SK-N-SH (cell line): ENCODE measurements around the gene PARP14. TPM values are rescaled to one million over a fixed set of nuclear protein-coding genes. Genes with fewer than 3 reads are reported as not detected.

Source experiments
- CTCF ChIA-PET: fragments of 300-600, 350-600 bp; formaldehyde crosslinking; extraction: SDS; loops from one replicate; lab custom pipeline; 2021; lab: Yijun Ruan, JAX
- POLR2A ChIA-PET: fragments of 350-600 bp; sonication (Branson Sonifier 250); formaldehyde crosslinking; extraction: SDS; loops from one replicate; lab custom pipeline; 2020; ENCODE audit warnings: antibody characterized with exemption, inconsistent platforms; lab: Yijun Ruan, JAX
- DNase-seq: peaks from one replicate; pipeline ENCODE4 v3.0.0; 2012
- H2AFZ ChIP-seq: fragments of 200-600 bp; sonication (generic); 2 replicates; pipeline ENCODE4 v1.8.1; 2016; ENCODE audit warnings: antibody characterized with exemption, mild to moderate bottlenecking, low read depth
- H3F3A ChIP-seq: fragments of 200-600 bp; sonication (generic); replicated peaks from 2 replicates; pipeline ENCODE3; 2016; ENCODE audit warnings: antibody characterized with exemption, mild to moderate bottlenecking; ENCODE audit not compliant: insufficient read depth
- H3K27ac ChIP-seq, 2 experiments: fragments of 200-500 bp in 1 of 2; fragments of 200-600 bp in 1 of 2; sonication (Bioruptor generic) in 1 of 2; sonication (generic), shearing (Covaris generic) in 1 of 2; 2 replicates each; pipeline versions ENCODE4 v1.5.1 to v1.6.1; 2014 to 2016; ENCODE audit warnings: low read depth in 2 of 2, inconsistent platforms in 1 of 2, low read length in 1 of 2, mild to moderate bottlenecking in 1 of 2, mixed read lengths in 1 of 2
- H3K27me3 ChIP-seq: fragments of 200-600 bp; sonication (generic), shearing (Covaris generic); 2 replicates; pipeline ENCODE4 v1.6.1; 2016; ENCODE audit warnings: mixed run types; ENCODE audit not compliant: insufficient read depth
- H3K36me3 ChIP-seq, 2 experiments: fragments of 200-500 bp in 1 of 2; fragments of 200-600 bp in 1 of 2; sonication (Bioruptor generic) in 1 of 2; sonication (generic) in 1 of 2; replicated peaks in 1 of 2; 2 replicates each; pipeline versions ENCODE3 to v1.5.1; 2014 to 2016; ENCODE audit warnings: low read length in 1 of 2, mild to moderate bottlenecking in 1 of 2; ENCODE audit not compliant: insufficient read depth in 2 of 2, control insufficient read depth in 1 of 2
- H3K4me1 ChIP-seq, 2 experiments: fragments of 200-500 bp in 1 of 2; fragments of 200-600 bp in 1 of 2; sonication (Bioruptor generic) in 1 of 2; sonication (generic), shearing (Covaris generic) in 1 of 2; 2 replicates each; pipeline versions ENCODE4 v1.5.1 to v1.6.1; 2014 to 2016; ENCODE audit warnings: low read depth in 1 of 2, low read length in 1 of 2, mixed run types in 1 of 2; ENCODE audit not compliant: insufficient read depth in 2 of 2, control insufficient read depth in 1 of 2
- H3K4me2 ChIP-seq: fragments of 200-600 bp; sonication (generic), shearing (Covaris generic); 2 replicates; pipeline ENCODE4 v1.6.1; 2017; ENCODE audit warnings: mixed run types
- H3K4me3 ChIP-seq, 2 experiments: fragments of 200-500 bp in 1 of 2; fragments of 200-600 bp in 1 of 2; sonication (Bioruptor generic) in 1 of 2; sonication (generic), shearing (Covaris generic) in 1 of 2; 2 replicates each; pipeline versions ENCODE4 v1.5.1 to v1.8.1; 2014 to 2016; ENCODE audit warnings: low read depth in 2 of 2, inconsistent platforms in 1 of 2, low read length in 1 of 2, mild to moderate bottlenecking in 1 of 2, mixed read lengths in 1 of 2, moderate library complexity in 1 of 2
- H3K79me2 ChIP-seq: fragments of 200-600 bp; sonication (generic); 2 replicates; pipeline ENCODE4 v1.8.1; 2017; ENCODE audit warnings: mild to moderate bottlenecking; ENCODE audit not compliant: insufficient read depth
- H3K9ac ChIP-seq: fragments of 200-600 bp; sonication (generic); 2 replicates; pipeline ENCODE4 v1.6.1; 2017; ENCODE audit warnings: mixed run types
- H3K9me2 ChIP-seq: fragments of 200-600 bp; sonication (generic); 2 replicates; pipeline ENCODE4 v1.6.1; 2017; ENCODE audit warnings: mixed run types
- H3K9me3 ChIP-seq: fragments of 200-600 bp; sonication (generic); 2 replicates; pipeline ENCODE4 v1.6.1; 2017; ENCODE audit warnings: mixed run types, mild to moderate bottlenecking, moderate library complexity
- H4K20me1 ChIP-seq: fragments of 200-600 bp; sonication (generic); 2 replicates; pipeline ENCODE4 v1.6.1; 2017; ENCODE audit warnings: mild to moderate bottlenecking, mixed run types; ENCODE audit not compliant: insufficient read depth
- ELF1 ChIP-seq: IDR thresholded peaks from 2 replicates; pipeline ENCODE4 v1.4.0; 2012
- JUND ChIP-seq: IDR thresholded peaks from 2 replicates; pipeline ENCODE4 v1.4.0; 2012
- POLR2AphosphoS5 ChIP-seq: IDR thresholded peaks from 2 replicates; pipeline ENCODE4 v1.6.1; 2012; ENCODE audit warnings: low read depth, low read length
- RCOR1 ChIP-seq: fragments of 150-350 bp; IDR thresholded peaks from 2 replicates; pipeline ENCODE4 v1.6.1; 2017; ENCODE audit warnings: antibody characterized with exemption, low read length
- RXRA ChIP-seq: IDR thresholded peaks from 2 replicates; pipeline ENCODE4 v1.4.0; 2012; ENCODE audit warnings: low read depth, mild to moderate bottlenecking, borderline replicate concordance
- SIN3A ChIP-seq: IDR thresholded peaks from 2 replicates; pipeline ENCODE4 v1.6.1; 2012; ENCODE audit warnings: low read depth, mild to moderate bottlenecking, low read length, moderate library complexity, borderline replicate concordance
- SMC3 ChIP-seq: IDR thresholded peaks from 2 replicates; pipeline ENCODE4 v1.6.1; 2012; ENCODE audit warnings: low read depth, low read length, improper control_type of control experiment
- TCF12 ChIP-seq: IDR thresholded peaks from 2 replicates; pipeline ENCODE4 v1.4.0; 2012
- TEAD4 ChIP-seq: IDR thresholded peaks from 2 replicates; pipeline ENCODE4 v1.4.0; 2012; ENCODE audit warnings: mild to moderate bottlenecking, borderline replicate concordance; ENCODE audit not compliant: insufficient read depth
- USF2 ChIP-seq: fragments of 150-350 bp; IDR thresholded peaks from 2 replicates; pipeline ENCODE4 v1.6.1; 2017; ENCODE audit warnings: antibody characterized with exemption, low read length, low read depth, borderline replicate concordance
- YY1 ChIP-seq: IDR thresholded peaks from 2 replicates; pipeline ENCODE4 v1.4.0; 2012; ENCODE audit warnings: low read depth, mild to moderate bottlenecking
- WGBS: methylation state at CpG from one replicate; pipeline ENCODE4 v1.1.6; 2017; ENCODE audit warnings: low lambda C conversion rate; 5-methylcytosine and 5-hydroxymethylcytosine counted together
- polyA plus RNA-seq, 3 experiments: library from polyadenylated mRNA; depleted of rRNA; stranded (reverse); fragments of >200 nt; gene quantifications; 2 replicates each; pipeline ENCODE4 v1.2.3, GENCODE V29; 2012
- TF ChIP-seq, protein P1 (sequence below): IDR thresholded peaks from 2 replicates; pipeline ENCODE4 v1.4.0; 2012; ENCODE audit warnings: low read depth, borderline replicate concordance
- TF ChIP-seq, protein P2 (sequence below): IDR thresholded peaks from 2 replicates; pipeline ENCODE4 v1.6.1; 2012; ENCODE audit warnings: mild to moderate bottlenecking, low read depth, low read length, moderate library complexity
- TF ChIP-seq, protein P3 (sequence below): IDR thresholded peaks from 2 replicates; pipeline ENCODE4; 2012
- TF ChIP-seq, protein P4 (sequence below): fragments of 200-600 bp; sonication (generic); IDR thresholded peaks from 2 replicates; pipeline ENCODE4 v1.6.1; 2017; ENCODE audit warnings: antibody characterized with exemption, mild to moderate bottlenecking, moderate library complexity

PARP14 gene
- polyA plus RNA-seq, 1 of the 3 experiments (the other 2 are of a cell fraction) = 9.2 TPM

DNA sequence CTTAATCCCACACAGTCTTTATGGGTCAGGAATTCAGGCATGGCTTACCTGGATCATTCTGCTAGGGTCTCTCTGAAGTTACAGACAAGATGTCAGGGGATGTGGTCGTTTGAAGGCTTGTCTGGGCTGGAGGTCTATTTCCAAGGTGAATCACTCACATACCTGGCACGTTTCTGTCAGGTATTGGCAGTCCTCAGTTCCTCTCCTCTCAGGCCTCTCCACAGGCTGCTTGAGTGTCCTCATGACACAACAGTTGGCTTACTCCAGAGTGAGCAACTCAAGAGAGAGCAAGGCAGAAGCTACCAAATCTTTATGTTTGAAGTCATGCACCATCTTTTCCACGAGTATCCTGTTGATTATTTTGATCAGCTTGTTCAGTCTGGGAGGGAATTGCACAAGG lies 43.9 kb upstream of the PARP14 start:
- no peak overlapping the region for H2AFZ ChIP-seq
- H3F3A ChIP-seq = no peaks in the 10 kb centered on the region
- no peaks in the 10 kb centered on the region for H3K9me2 ChIP-seq
- WGBS = 13% methylated on average over 3 of the region's 3 CpGs
- H3K4me1 ChIP-seq = no peaks in the 10 kb centered on the region
- H3K27ac ChIP-seq = no peak overlapping the region
- H3K4me2 ChIP-seq = no peak overlapping the region
- no peak for TF ChIP-seq JUND
- no peak for TF ChIP-seq SMC3
- TF ChIP-seq TEAD4 = no peak
- TF ChIP-seq TCF12 = no peak
- TF ChIP-seq USF2 = no peak
- no peak for TF ChIP-seq ELF1
- TF ChIP-seq RXRA = no peak
- TF ChIP-seq, protein P1, sequence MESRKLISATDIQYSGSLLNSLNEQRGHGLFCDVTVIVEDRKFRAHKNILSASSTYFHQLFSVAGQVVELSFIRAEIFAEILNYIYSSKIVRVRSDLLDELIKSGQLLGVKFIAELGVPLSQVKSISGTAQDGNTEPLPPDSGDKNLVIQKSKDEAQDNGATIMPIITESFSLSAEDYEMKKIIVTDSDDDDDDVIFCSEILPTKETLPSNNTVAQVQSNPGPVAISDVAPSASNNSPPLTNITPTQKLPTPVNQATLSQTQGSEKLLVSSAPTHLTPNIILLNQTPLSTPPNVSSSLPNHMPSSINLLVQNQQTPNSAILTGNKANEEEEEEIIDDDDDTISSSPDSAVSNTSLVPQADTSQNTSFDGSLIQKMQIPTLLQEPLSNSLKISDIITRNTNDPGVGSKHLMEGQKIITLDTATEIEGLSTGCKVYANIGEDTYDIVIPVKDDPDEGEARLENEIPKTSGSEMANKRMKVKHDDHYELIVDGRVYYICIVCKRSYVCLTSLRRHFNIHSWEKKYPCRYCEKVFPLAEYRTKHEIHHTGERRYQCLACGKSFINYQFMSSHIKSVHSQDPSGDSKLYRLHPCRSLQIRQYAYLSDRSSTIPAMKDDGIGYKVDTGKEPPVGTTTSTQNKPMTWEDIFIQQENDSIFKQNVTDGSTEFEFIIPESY = no peak
- TF ChIP-seq SIN3A = no peak
- no peak for TF ChIP-seq YY1
- TF ChIP-seq, protein P2, sequence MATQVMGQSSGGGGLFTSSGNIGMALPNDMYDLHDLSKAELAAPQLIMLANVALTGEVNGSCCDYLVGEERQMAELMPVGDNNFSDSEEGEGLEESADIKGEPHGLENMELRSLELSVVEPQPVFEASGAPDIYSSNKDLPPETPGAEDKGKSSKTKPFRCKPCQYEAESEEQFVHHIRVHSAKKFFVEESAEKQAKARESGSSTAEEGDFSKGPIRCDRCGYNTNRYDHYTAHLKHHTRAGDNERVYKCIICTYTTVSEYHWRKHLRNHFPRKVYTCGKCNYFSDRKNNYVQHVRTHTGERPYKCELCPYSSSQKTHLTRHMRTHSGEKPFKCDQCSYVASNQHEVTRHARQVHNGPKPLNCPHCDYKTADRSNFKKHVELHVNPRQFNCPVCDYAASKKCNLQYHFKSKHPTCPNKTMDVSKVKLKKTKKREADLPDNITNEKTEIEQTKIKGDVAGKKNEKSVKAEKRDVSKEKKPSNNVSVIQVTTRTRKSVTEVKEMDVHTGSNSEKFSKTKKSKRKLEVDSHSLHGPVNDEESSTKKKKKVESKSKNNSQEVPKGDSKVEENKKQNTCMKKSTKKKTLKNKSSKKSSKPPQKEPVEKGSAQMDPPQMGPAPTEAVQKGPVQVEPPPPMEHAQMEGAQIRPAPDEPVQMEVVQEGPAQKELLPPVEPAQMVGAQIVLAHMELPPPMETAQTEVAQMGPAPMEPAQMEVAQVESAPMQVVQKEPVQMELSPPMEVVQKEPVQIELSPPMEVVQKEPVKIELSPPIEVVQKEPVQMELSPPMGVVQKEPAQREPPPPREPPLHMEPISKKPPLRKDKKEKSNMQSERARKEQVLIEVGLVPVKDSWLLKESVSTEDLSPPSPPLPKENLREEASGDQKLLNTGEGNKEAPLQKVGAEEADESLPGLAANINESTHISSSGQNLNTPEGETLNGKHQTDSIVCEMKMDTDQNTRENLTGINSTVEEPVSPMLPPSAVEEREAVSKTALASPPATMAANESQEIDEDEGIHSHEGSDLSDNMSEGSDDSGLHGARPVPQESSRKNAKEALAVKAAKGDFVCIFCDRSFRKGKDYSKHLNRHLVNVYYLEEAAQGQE = no peak
- TF ChIP-seq, protein P3, sequence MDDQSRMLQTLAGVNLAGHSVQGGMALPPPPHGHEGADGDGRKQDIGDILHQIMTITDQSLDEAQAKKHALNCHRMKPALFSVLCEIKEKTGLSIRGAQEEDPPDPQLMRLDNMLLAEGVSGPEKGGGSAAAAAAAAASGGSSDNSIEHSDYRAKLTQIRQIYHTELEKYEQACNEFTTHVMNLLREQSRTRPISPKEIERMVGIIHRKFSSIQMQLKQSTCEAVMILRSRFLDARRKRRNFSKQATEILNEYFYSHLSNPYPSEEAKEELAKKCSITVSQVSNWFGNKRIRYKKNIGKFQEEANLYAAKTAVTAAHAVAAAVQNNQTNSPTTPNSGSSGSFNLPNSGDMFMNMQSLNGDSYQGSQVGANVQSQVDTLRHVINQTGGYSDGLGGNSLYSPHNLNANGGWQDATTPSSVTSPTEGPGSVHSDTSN = no peak
- TF ChIP-seq, protein P4, sequence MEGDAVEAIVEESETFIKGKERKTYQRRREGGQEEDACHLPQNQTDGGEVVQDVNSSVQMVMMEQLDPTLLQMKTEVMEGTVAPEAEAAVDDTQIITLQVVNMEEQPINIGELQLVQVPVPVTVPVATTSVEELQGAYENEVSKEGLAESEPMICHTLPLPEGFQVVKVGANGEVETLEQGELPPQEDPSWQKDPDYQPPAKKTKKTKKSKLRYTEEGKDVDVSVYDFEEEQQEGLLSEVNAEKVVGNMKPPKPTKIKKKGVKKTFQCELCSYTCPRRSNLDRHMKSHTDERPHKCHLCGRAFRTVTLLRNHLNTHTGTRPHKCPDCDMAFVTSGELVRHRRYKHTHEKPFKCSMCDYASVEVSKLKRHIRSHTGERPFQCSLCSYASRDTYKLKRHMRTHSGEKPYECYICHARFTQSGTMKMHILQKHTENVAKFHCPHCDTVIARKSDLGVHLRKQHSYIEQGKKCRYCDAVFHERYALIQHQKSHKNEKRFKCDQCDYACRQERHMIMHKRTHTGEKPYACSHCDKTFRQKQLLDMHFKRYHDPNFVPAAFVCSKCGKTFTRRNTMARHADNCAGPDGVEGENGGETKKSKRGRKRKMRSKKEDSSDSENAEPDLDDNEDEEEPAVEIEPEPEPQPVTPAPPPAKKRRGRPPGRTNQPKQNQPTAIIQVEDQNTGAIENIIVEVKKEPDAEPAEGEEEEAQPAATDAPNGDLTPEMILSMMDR = no peak
- TF ChIP-seq RCOR1 = no peak
- TF ChIP-seq POLR2AphosphoS5 = no peak
- no peaks in the 10 kb centered on the region for H3K9me3 ChIP-seq
- ChIA-PET CTCF (no interaction called here), POLR2A (no interaction called here)
- H3K79me2 ChIP-seq = no peaks in the 10 kb centered on the region
- H3K36me3 ChIP-seq = no peaks in the 10 kb centered on the region
- no peak for DNase-seq
- no peaks in the 10 kb centered on the region for H4K20me1 ChIP-seq
- H3K27me3 ChIP-seq = no peaks in the 10 kb centered on the region; the same call in 1 of the 2 replicates
- H3K9ac ChIP-seq = no peak overlapping the region
- H3K4me3 ChIP-seq = no peak overlapping the region
